ENCODE measurements around the gene CBLB.

The CBLB gene

DNA sequence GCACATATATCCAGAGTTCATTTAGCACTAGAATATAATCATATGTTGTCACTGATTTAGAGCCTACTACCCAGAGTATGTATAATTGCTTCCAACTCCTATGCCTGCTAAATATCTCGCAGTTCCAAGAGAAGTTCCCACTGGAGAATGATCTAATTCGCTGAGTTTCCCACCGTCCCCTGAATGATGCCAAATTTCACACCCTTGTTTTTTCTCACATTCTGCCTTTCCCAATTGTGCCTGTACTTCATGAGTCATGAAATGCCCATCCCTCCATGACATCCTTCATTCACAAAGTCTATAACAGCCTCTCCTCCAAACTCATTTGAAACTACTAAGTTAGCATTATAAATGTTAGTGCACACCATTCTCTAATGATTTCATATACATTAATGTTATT lies 177.2 kb downstream of the CBLB start:
- no peak for DNase-seq (ENCODE audit: low read depth in 3 of 3)

DNA sequence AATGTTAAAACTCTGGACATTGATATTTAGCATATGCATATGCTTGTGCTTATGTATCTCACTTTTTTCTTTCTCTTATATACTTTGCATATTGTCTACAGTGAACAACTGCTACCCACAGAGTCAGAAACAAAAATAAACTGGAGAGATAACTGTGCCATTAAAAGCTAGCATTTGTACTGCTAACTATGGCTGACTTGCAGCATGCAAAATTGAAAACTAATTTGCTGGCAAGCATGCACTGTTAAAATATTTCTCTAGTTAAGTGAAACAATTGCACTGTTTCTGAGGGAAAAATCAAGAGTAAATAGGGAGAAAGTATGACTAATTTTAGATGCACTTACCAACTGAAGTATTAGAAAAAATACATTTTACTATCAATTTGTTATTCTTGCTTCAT lies 177.8 kb downstream of the CBLB start:
- DNase-seq (ENCODE audit: low read depth in 3 of 3), result no peak

DNA sequence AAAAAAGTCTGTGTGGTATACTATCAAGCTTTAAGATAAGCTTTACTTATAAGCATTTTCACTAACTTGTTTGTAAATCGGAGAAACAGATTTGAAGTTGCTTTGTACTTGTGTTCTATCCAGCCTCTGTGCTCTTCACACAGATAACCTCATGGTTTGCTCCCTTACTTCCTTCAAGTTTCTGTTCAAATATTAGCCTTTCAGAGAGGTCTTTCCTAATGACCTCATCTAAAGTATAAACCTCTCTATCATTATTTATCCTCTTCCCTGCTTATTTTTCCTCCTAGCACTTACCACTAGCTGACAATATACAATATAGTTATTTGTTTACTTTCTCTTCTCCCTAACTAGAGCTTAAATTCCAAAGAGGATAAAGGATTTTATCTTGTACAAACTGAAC lies 180.0 kb downstream of the CBLB start:
- no peak for DNase-seq (ENCODE audit: low read depth in 3 of 3)

DNA sequence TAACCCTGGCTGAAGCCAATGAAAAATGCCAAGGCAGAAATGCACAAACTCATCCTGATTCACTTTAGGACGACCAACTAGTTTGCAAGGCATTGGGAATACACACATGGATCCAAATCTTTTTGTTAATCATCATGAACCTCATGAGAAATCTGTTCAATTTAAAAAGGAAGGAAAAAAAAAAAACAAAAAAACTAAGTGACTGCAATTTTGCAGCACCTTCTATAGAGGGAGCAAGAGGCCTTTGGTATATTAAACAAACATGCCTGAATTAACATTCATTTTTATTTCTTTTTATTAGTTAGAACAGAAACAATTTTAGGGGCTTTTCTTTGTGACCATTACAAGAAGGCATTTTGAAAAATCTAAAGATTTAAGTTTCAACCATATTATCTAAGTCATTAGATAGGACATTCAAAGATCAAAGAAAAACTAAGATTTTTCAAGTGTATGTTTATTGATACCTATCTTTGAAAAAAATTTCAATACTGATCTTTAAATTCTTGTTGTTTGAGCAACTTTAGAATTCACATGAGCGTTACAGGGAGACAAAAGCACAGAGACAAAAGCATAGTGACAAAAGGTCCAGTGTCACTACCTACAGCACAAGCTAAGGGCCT lies 182.4 kb downstream of the CBLB start:
- no peak for DNase-seq (ENCODE audit: low read depth in 3 of 3)

DNA sequence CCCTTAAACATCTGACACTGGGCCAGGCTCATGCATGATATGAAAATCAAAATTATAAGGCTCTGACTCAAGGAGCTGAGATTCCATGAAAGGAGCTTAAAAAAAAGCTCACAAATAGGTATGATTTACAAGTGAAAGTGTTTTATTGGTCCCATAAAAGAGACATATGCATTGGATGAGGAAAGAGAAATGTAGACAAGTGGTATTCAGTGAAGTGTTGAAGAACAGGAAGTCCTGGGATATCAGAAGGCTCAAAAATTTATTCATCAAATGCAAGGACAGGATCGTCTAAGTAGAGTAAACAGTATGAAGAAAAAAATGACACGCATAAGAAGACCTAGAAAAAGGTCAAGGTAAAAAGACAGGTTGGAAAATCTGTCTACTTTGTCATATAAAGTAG lies 188.9 kb downstream of the CBLB start:
- DNase-seq (ENCODE audit: low read depth in 3 of 3), result no peak

DNA sequence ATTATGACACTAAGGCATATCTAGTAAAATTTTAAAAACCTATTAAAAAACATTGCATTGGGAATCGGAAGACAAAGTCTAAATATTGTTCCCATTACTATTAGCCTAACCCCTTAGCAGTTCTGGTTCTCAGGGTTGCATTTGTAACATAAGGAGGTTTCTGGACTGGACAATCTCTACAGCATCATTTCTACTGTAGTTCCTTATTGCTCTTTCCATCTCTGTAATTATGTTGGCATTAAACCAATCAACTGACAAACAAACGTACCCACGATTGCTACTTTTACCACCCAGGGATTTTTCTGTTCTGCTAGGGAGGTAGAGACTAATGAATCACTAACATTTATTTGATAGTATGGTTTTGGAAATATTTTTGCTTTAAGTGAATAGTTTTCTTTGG lies 190.8 kb downstream of the CBLB start:
- no peak for DNase-seq (ENCODE audit: low read depth in 3 of 3)

DNA sequence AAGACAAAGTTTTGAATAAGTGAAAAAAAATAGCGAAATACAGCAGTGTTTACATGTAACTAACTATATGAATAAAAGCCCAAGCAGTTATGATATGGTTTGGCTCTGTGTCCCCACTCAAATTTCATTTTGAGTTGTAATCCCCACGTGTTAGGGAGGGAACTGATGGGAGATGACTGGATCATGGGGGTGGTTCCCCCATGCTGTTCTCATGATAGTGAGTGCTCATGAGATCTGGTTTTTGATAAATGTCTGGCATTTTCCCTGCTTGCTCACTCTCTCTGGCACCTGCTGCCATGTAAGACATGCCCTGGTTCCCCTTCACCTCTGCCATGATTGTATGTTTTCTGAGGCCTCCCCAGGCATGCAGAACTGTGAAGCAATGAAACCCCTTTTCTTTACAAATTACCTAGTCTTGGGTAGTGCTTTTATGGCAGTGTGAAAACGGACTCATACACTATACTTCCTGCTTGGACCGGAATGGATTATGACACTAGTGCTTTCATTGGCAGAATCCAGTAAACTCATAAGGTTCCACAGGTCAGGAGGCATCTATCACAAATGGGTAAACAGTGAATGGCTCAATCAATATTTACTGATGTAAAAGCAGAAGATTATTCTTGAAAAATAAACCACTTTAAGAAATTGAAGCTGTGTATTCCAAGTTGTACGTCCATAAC lies 192.1 kb downstream of the CBLB start:
- DNase-seq (ENCODE audit: low read depth in 3 of 3), result peak; percentile 7 to 44 (median 34)

DNA sequence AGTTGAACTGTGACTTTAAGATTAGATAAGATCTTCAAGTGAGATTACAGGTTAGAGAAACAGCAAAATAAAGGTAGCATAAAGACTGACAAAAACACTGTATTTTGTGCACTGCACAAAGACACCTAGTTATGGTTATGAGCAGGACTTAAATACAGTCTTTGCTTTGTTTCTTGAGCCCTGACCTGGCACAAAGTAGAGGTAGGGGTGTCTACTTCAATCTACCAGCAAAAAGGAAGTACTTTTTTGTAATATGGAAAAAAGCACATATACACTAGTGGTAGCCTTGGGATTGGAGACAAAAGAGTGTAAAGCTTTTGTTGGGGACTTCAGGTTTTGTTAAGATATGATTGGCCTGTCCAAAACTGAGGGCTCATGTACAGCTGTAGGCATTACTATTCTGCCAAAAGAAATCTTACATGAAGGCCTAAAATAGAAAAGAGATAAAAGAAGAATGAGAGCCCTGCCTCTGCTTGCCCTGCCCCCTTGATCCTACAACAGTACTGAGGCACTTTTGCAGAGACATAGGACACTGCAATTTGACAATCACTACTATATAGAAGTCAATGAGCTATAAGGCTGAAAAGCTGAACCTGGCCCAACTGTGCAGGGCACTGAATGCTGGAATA lies 194.3 kb downstream of the CBLB start:
- DNase-seq (ENCODE audit: low read depth in 3 of 3), result no peak

DNA sequence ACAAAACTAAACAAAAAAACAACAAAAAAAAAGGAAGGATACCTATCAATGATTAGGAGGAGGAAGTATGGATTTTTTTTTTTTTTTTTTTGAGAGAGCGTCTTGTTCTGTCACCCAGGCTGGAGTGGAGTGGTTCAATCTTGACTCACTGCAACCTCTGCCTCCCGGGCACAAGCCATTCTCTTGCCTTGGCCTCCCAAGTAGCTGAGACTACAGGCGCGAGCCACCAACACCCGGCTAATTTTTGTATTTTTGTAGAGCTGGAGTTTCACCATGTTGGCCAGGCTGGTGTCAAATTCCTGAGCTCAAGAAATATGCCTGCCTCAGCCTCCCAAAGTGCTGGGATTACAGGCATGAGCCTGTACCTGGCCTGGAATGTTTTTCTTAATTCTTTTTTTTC lies 195.8 kb downstream of the CBLB start:
- no peak for DNase-seq (ENCODE audit: low read depth in 3 of 3)

DNA sequence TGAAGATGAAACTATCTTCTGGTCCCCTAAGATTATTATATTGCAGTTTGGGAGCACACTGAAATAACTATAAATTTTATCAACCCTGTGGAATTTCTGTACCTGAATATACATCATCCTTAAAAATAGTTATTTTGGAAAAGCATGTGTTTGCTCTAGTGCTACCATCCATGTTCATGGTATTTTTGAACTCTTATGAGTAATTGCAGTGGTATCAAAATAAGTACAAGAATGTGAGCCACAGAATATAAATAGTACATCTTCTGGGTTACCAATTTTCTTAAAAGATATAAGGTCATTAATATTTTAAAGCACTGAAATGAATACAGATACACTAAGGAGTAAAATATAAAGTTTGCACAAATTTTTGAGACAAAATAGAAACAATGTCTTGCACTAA lies 206.5 kb downstream of the CBLB start:
- DNase-seq (ENCODE audit: low read depth in 3 of 3), result no peak

DNA sequence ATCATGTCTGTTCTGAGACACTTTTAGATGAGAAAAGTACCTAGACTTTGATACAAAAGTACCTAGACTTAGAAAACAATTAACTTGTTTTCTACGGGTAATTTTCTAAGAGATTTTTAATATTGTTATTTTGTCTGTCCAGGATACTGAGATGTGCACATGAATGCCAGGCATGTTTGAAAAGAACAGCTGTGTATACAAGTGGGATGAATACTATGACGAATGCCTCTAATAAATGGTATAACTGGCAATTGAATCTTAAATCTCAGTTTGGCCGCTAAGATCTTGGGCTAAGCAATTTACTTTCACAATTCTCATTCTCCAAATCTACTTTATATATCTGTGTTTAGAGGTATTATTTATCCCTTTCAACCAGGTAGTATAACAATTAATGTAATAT lies 207.4 kb downstream of the CBLB start:
- DNase-seq (ENCODE audit: low read depth in 3 of 3), result no peak

DNA sequence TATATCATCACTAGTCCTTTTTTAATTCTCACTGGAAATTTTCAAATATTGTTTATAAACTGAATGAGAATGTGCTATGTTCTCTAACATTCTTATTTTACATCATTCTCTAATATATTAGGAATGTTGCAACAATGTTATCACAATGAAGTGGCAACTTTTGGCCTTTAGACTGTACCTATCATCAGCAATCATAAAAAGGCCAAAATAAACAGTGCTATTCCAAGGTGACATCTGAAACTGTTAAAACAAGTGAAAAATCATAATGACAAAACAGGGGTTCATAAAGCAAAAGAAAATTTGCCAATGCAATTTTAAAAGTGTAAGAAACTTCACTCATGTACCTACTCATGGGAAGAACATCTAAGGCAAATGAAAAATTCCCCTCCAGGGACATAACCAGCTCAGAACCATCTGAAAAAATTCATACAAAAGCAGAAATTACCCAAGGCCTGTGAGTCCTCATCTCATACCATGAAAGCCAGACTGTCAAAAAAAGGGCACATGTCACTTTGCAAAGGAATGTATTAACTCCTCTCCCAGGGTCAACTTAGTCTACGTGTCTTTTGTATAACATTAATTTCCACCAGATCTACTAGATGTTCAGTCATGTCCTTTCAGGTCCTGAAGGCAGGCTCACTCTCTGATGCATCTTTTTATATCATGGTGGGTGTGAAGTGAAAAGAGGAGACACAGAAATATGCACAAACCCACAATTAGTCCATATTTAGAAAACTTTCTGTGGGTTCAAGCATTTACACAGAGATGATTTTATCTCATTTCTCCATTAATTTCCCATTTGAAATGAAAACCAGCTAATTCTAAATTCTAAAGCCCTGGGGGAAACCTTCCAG lies 211.9 kb downstream of the CBLB start:
- no peak for DNase-seq (ENCODE audit: low read depth in 3 of 3)

DNA sequence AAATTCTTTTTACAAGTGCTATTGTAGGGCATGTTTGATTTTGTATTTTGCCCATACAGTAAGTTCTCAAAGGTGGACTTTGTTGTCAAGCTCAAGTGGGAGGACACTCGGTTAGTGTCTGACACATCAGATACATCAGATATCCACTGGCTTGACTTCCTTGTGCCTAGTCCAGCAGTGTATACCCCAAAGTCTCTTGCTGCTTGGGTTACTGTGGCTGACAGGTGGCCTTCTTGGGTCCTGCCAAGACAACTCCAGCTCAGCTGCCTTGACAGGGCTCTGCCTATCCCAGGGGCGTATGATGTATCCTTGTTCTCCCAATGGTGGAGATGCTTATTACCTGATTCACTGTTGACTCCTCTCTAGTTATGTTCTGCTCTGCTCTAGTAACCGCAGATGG lies 214.9 kb downstream of the CBLB start:
- no peak for DNase-seq (ENCODE audit: low read depth in 3 of 3)

DNA sequence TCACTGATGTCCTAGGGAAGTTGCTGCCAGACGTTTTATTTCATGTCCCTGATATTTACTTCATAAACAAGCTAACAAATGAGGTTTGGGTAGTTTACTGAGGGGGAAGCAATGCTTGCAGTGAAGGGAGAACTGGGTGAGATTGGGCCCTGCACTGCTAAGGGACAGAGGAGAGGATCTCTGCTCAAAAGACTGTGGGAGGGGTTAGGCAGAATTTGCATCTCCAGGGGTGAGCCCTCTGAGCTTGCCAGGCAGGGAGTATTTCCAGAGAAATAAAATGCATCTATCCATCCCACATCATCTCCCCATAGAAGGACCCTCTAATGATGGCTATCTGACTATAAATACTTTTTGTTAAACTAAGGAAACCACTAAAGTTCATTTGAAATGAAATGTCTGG lies 215.6 kb downstream of the CBLB start:
- DNase-seq (ENCODE audit: low read depth in 3 of 3), result no peak

DNA sequence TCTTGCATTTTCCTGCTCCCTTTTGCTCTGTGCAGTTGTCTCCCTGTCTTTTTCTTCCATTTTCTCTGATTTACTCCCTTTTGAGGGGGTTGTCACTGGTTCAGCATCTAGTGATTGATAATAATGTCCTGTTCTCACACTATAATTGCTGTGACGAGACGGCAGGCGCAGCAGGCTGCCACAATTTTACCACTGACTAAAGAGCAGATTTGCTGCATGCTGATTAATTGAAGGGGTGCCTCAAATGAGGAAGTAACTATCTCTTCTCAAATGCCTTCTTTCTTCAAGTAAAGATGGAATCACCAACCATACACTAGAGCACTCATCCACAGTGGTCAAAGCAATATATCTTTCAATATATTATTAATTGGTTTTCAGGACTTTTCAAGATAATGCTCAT lies 219.3 kb downstream of the CBLB start:
- DNase-seq (ENCODE audit: low read depth in 3 of 3), result no peak

DNA sequence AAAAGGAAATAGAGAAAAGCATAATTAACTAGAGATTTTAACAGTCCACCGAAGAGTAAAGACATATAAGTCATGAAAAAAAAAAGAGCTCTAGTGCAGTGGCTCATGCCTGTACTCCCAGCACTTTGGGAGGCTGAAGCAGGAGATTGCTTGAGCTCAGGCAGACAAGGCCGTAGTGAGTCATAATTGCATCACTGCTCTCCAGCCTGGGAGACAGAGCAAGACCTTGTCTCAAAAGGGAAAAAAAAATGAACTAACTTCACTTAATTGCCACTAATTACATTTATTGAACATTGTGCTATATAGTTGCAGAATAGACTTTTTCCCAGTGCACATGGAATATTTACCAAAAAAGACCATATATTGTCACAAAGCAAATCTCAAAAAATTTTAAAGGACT lies 221.8 kb downstream of the CBLB start:
- no peak for DNase-seq (ENCODE audit: low read depth in 3 of 3)

DNA sequence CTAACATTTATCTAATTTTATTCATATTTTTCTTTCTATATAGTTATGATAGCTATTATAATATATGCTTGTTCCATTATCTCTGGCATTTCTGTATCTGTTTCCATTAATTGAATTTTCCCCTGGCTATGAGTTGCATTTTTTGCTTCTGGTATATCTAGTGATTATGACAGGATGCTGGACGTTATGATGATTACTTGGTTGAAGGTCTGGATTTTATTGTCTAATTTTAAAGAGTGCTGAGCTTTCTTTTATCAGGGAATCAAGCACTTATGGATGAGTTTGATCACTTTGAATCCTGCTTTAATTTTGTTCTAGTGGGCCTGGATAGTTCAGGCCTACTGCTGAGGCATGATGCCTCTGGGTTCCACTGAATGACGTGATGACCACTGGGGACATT lies 229.7 kb downstream of the CBLB start:
- no peak for DNase-seq (ENCODE audit: low read depth in 3 of 3)

DNA sequence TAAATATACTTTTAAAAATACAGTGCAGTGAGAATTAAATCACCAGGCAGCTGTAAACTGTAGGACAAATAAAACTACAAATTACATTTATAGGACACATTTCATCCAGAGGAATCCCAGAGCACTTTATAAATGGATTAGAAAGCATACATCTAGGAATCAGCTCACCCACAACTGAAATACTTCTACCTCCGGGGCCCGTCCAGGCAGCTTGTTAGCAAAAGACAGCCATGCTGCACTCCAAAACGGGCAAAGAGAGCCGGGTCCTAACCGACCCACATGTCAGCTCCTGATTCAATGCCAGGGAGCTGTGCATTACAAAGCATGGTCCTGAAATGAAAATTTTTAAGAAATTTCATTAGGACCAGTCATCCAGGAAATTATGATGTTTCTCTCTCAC lies 234.1 kb downstream of the CBLB start:
- no peak for DNase-seq (ENCODE audit: low read depth in 3 of 3)

DNA sequence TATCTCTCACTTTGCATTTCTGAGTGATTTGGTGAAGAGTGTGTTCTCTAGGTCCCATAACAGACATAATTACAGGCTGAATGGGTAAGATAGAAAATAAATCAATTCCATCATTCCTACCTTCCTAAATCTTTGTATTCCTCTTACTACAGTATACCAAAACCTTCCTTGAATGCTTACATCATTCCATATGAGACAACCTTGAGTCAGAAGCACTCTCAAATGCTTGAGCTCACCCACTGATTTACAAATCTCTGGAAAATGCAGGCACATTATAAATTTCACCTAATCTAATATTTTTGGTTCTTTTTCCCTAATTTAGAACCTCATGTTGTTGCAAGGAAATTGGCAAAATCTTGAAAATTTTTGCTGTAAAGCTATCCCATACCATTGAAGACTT lies 239.1 kb downstream of the CBLB start:
- no peak for DNase-seq (ENCODE audit: low read depth in 3 of 3)

DNA sequence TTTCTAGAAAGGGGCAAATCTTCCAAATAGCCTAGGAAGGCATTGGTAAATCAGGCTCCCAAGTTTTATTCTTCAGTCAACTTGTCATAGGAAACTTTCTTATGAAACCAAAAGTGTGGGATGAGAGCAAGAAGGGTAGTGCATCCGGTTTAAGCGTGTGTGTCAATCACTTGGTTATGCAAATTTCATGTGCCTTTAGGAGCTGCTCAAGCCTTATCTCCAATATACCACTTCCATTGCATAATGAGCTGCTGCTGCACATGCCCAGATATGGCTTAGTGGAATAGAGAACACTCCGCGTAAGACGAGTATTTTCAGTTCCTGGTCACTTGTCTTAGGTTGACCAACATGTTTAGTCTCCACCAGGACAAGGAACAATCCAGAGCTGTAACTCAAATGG lies 242.1 kb downstream of the CBLB start:
- no peak for DNase-seq (ENCODE audit: low read depth in 3 of 3)

DNA sequence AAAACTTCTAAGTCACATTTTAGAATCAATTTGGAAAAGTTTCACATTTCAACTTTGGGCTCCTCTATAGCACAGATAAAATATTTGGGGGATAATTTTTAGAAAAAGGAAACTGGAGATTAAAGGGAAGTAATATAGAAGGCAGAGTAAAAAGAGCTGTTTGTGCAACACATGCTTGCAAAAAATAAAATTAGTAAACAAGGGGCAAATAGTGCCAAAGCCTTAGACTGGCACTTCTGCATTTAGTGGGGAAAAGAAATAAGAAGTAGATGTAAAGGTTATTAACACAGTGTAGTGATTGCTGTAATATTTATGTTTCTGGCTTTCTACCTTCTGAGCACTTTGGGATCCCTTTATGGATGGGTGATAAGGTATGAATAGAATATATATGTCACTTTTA lies 246.6 kb downstream of the CBLB start:
- no peak for DNase-seq (ENCODE audit: low read depth in 3 of 3)

DNA sequence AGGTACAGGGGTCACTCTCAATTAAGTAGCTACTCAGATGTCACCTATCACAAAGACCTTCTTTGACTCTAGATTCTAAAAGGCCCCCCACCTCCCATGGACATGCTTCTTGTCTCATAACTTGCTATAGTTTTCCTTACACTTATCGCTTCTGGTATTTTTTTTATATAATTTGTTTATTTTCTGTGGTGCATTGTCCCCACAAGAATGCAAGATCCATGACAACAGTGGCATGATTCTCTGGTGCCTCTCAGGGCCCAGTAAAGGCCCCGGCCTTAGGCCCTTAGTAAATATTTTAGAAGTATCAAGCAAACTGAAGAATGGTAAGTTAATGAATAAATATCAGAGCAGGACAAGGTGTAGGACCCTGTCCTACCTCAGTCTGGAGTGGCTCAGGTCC lies 248.6 kb downstream of the CBLB start:
- DNase-seq (ENCODE audit: low read depth in 3 of 3), result no peak

DNA sequence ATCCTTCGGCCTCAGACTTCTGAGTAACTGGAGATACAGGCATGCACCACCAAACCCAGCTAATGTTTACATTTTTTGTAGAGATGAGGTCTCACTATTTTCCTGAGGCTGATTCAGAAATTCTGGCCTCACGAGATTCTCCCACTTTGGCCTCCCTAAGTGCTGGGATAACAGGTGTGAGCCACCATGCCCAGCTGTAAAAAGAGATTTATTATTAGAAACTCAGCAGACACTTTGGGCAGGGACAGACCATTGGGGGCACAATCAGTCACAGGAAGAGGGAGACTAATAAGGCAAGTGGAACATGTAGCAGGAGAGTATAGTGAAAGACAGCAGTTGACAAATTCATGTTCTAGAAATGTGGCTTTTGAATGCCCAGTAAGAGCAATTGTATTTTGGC lies 249.2 kb downstream of the CBLB start:
- DNase-seq (ENCODE audit: low read depth in 3 of 3), result no peak

All from stimulated activated CD4-positive, alpha-beta T cell treated with anti-CD3 and anti-CD28 coated beads, TNF-alpha, amount 100 ng/mL, for 24 hours (primary cell).